ENCODE results near the gene NEDD4.

The NEDD4 gene

GRCh38 chr15:55990998-55991397, 2.4 kb downstream of the NEDD4 start:
- no peak for DNase-seq (ENCODE audit: extremely low read depth, low read depth)
- peak; percentile 4; the same call in 1 of the 2 replicates for TF ChIP-seq CTCF (IDR thresholded peaks at IDR 0.05; ENCODE audit: low read depth, low read length)

DNA sequence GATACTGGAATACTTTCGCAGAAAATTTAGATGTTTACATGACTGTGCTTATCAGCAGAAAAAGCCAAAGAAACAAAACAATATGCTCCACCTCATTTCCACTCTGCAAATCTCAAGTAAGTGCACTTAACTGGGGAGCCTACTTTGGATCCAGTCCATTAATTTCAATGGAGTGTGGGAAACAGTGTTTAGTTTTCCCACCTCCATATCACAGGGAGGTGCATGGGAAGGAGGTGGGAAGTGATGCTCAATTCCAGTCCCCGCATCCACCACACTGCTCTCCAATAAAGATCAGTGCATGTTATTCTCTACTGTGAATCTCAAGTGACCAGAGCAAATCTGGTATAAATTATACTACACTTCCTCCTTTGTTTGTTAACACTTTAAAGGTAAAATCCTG, 2.9 kb downstream of the NEDD4 start:
- no peak for DNase-seq (ENCODE audit: extremely low read depth, low read depth)
- no peak for TF ChIP-seq CTCF (IDR thresholded peaks at IDR 0.05; ENCODE audit: low read depth, low read length)

GRCh38 chr15:55989383-55989782, 4.0 kb downstream of the NEDD4 start:
- DNase-seq (ENCODE audit: extremely low read depth, low read depth), result no peak
- TF ChIP-seq CTCF (IDR thresholded peaks at IDR 0.05; ENCODE audit: low read depth, low read length), result no peak

DNA sequence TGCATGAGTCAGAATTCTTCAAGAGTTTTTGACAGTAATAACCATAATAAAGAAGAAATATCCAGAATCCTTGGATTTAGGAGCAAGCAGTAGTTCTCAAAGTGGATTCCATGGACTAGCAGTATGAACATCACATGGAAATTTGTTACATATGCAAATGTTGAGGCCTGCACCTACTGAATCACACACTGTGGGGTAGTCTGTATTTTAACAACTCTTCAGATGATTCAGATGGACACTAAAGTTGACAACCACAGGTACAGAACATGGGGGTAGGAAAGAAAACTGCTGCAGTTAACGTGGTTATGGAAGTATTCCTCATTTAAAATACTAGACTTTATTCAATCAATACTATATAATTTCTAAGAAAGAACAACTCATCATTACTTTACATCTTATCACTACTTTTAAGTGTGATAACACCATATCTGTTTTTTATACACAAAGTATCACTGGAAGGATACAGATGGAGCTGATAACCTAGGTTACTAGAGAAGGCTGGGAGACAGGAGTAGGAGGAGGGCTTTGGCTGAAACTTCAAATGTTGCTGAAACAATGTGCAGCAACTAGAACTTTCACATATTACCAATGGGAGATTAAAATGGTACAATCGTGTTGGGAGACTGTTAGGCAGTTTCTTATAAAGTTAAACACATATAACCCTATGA, 11.7 kb downstream of the NEDD4 start:
- DNase-seq (ENCODE audit: extremely low read depth, low read depth), result no peak
- TF ChIP-seq CTCF (IDR thresholded peaks at IDR 0.05; ENCODE audit: low read depth, low read length), result no peak

DNA sequence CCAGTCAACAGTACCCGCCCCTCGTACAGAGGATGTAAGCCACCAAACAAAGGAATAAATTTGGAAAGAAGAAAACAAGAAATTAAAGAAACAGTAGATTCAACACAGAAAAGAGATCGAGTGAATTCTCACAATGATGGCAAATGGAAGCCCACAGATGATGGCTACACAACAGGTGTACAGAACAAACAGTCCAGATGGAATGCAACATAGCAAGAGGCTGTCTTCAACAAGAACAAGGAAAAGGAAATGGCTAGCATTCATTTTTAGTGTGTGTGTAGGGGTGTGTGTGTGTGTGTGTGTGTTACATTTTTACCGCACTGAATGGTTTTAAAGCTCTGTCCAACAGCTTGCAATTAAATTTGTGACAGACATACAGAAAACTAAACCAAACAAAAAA, 12.9 kb downstream of the NEDD4 start:
- no peak for DNase-seq (ENCODE audit: extremely low read depth, low read depth)
- TF ChIP-seq CTCF (IDR thresholded peaks at IDR 0.05; ENCODE audit: low read depth, low read length), result no peak

DNA sequence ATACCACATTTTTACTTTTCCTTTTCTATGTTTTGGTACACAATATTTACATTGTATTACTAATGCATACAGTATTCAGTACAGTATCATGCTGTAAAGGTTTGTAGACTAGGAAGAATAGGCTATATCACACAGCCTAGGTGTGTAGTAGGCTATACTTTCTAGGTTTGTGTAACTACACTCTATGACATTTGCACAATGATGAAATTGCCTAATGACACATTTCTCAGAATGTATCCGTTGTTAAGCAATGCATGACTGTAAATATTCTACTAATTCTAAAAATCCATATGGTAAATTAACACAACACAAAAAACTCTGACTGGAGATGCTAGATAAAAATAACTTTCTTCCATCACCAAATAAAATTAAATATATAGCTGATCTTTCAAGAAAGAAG, 16.2 kb downstream of the NEDD4 start:
- DNase-seq (ENCODE audit: extremely low read depth, low read depth), result no peak
- no peak for TF ChIP-seq CTCF (IDR thresholded peaks at IDR 0.05; ENCODE audit: low read depth, low read length)

- no peak for DNase-seq (ENCODE audit: extremely low read depth, low read depth)
- no peak for TF ChIP-seq CTCF (IDR thresholded peaks at IDR 0.05; ENCODE audit: low read depth, low read length)
Measured at GRCh38 chr15:55970286-55970685, 23.1 kb downstream of the NEDD4 start.

Data from AG09319 (cell line).